Osteocyte (in vitro differentiated cells): ENCODE measurements around the gene PGM2. TPM values are rescaled to one million over a fixed set of nuclear protein-coding genes. Genes with fewer than 3 reads are reported as not detected.

Source experiments
- DNase-seq: peaks from one replicate; pipeline ENCODE4 v3.0.0; 2021; ENCODE audit warnings: mixed read lengths; ENCODE audit not compliant: unreplicated experiment; ENCODE audit errors: extremely low spot score
- H3K27ac Mint-ChIP-seq: one replicate; pipeline ENCODE4 v1.8.0; 2021; ENCODE audit warnings: mild to moderate bottlenecking, mixed read lengths; ENCODE audit not compliant: unreplicated experiment
- H3K27me3 Mint-ChIP-seq: one replicate; pipeline ENCODE4 v1.8.0; 2021; ENCODE audit warnings: mixed read lengths; ENCODE audit not compliant: unreplicated experiment
- H3K36me3 Mint-ChIP-seq: one replicate; pipeline ENCODE4 v1.8.0; 2021; ENCODE audit warnings: mixed read lengths; ENCODE audit not compliant: unreplicated experiment
- H3K4me1 Mint-ChIP-seq: one replicate; pipeline ENCODE4 v1.8.0; 2021; ENCODE audit warnings: mixed read lengths; ENCODE audit not compliant: unreplicated experiment
- H3K4me3 Mint-ChIP-seq: one replicate; pipeline ENCODE4 v1.8.0; 2021; ENCODE audit warnings: mild to moderate bottlenecking, moderate library complexity, mixed read lengths; ENCODE audit not compliant: unreplicated experiment
- H3K9me3 Mint-ChIP-seq: one replicate; pipeline ENCODE4 v1.8.0; 2021; ENCODE audit warnings: mixed read lengths; ENCODE audit not compliant: unreplicated experiment
- total RNA-seq: library from RNA; stranded (reverse); gene quantifications from 2 replicates; pipeline ENCODE4 v1.2.1, GENCODE V29; 2021
- TF ChIP-seq, protein P1 (sequence below): fragments of 200-600 bp; sonication (generic); IDR thresholded peaks from 2 replicates; pipeline ENCODE4 v1.5.0; 2021; ENCODE audit warnings: antibody characterized with exemption, mild to moderate bottlenecking, moderate library complexity

PGM2 gene
- total RNA-seq, 1 donor from 2014 or later: 19.8 TPM

DNA sequence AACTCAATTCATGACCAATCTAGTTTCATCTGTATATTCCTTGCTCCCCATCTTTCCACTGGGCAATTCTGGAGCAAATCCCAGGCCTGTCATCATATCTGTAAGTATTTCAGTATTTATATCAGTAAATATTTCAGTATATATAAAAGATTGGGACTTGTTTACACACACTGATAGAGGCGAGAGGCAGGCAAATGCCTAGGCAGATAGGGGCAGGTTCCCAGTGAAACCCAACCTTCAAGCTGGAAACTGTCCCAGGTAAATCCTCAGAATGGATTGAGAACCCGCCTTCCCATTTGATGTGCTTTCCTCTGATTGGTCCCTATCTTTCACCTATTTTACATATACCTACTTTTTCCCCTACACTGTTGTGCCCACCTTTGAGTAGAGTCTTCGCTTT is 40.6 kb downstream of the PGM2 start:
- no peak overlapping the region for H3K4me3 Mint-ChIP-seq
- DNase-seq: no peak
- TF ChIP-seq, protein P1, sequence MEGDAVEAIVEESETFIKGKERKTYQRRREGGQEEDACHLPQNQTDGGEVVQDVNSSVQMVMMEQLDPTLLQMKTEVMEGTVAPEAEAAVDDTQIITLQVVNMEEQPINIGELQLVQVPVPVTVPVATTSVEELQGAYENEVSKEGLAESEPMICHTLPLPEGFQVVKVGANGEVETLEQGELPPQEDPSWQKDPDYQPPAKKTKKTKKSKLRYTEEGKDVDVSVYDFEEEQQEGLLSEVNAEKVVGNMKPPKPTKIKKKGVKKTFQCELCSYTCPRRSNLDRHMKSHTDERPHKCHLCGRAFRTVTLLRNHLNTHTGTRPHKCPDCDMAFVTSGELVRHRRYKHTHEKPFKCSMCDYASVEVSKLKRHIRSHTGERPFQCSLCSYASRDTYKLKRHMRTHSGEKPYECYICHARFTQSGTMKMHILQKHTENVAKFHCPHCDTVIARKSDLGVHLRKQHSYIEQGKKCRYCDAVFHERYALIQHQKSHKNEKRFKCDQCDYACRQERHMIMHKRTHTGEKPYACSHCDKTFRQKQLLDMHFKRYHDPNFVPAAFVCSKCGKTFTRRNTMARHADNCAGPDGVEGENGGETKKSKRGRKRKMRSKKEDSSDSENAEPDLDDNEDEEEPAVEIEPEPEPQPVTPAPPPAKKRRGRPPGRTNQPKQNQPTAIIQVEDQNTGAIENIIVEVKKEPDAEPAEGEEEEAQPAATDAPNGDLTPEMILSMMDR: no peak
- no peaks in the 10 kb centered on the region for H3K27me3 Mint-ChIP-seq
- peaks cover 8% of the 10 kb centered on the region for H3K4me1 Mint-ChIP-seq
- no peak overlapping the region for H3K27ac Mint-ChIP-seq
- peaks cover 8% of the 10 kb centered on the region for H3K9me3 Mint-ChIP-seq
- peaks cover 10% of the 10 kb centered on the region for H3K36me3 Mint-ChIP-seq

DNA sequence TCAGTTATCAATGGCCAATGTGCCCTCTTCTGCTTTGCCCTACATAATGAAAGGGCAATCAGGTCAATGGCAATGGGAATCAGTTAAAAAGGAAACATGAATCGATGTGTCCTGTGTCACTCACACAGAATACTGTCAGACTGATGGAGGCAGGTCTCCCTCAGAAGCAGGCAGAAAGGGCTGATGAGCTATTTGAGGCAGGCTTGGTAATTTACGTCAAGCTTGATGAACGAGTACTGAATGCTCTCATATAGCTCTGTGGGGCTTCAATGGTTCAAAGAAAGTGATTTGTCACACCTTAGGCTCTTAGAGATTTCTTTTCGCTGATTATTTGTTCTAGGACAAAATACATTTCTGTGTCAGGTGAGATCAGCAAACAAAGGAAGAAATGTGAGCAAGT is 41.8 kb downstream of the PGM2 start:
- H3K27me3 Mint-ChIP-seq: no peaks in the 10 kb centered on the region
- TF ChIP-seq, protein P1: no peak
- no peak overlapping the region for H3K27ac Mint-ChIP-seq
- H3K4me3 Mint-ChIP-seq: no peak overlapping the region
- no peak for DNase-seq
- H3K36me3 Mint-ChIP-seq: peaks cover 10% of the 10 kb centered on the region
- H3K9me3 Mint-ChIP-seq: peaks cover 8% of the 10 kb centered on the region
- peaks cover 8% of the 10 kb centered on the region for H3K4me1 Mint-ChIP-seq

DNA sequence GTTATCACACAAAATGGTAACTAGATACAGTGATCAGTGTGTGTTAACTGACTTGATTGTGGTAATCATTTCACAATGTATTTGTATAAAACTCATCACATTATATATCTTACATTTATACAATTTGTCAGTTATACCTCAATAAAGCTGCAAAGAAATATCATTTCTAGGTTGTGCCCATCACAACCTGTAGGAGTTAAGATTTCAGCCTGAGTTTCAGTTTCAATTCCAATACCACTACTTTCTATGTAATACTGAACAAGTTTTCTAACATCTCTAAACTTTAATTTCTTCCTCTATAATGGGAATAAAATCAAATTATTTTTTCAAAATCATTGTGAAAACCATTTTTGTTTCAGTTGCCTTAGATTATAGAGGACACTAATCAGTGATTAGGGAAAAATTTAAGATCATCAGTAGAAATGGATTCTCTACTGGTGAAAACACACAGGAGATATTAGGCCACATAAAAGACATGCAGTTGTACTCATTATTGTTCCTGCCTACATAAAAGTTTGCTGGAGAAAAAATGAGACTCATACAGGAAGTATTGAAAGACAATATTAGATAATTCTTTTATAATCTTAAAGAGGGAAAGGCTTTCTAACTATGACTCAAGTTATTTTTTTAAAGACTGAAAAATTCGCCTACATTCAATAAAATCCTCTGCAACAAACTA is 46.0 kb downstream of the PGM2 start:
- H3K4me1 Mint-ChIP-seq: no peaks in the 10 kb centered on the region
- H3K27me3 Mint-ChIP-seq: no peaks in the 10 kb centered on the region
- H3K4me3 Mint-ChIP-seq: no peak overlapping the region
- no peak overlapping the region for H3K27ac Mint-ChIP-seq
- peaks cover 6% of the 10 kb centered on the region for H3K9me3 Mint-ChIP-seq
- no peak for DNase-seq
- H3K36me3 Mint-ChIP-seq: peaks cover 5% of the 10 kb centered on the region
- TF ChIP-seq, protein P1: no peak

DNA sequence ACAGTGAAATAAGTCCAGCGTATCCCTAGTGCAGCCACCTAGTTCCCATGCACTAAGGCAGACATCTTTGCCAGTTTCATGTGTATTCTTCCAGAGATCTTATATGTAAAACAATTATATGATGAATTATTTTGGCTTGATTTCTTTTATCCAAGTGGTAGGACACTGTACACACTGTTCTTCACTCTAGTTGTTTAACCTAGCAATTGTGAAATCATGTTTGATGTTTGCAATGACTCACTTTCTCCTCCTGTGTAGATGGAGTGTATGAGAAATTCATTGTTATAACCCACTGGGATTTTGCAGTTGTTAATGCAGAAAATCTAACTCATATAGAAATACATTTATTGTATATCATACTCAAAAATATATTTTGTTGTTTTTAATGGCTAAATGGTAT is 46.9 kb downstream of the PGM2 start:
- DNase-seq: no peak
- Mint-ChIP-seq H3K27me3 (no peaks in the 10 kb centered on the region), H3K9me3 (no peaks in the 10 kb centered on the region), H3K27ac (no peak overlapping the region), H3K4me1 (no peaks in the 10 kb centered on the region), H3K36me3 (no peaks in the 10 kb centered on the region), H3K4me3 (no peak overlapping the region)
- TF ChIP-seq, protein P1: no peak

DNA sequence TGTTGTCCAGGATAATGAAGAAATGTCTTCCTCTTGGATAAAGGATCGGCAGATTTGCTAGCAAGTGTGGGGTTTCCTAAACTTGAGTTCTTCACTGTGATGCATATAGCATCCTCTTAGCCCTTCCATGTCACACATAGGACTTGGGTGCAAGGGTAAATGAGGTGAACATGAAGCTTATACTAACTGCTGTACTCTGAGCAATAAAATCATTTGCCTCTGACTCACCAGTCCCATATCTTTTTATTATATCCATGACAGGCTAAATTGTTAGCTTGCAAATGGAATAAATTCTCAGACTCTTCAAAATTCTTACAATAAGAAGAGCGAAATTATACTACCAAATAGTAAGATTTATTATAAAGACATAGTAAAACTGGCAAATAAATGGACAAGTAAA is 49.7 kb downstream of the PGM2 start:
- Mint-ChIP-seq H3K4me1 (no peaks in the 10 kb centered on the region), H3K36me3 (no peaks in the 10 kb centered on the region), H3K4me3 (no peak overlapping the region), H3K9me3 (no peaks in the 10 kb centered on the region), H3K27ac (no peak overlapping the region), H3K27me3 (no peaks in the 10 kb centered on the region)
- no peak for DNase-seq
- TF ChIP-seq, protein P1: no peak
